ENCODE results near the gene PTPN1. TPM values are rescaled to one million over a fixed set of nuclear protein-coding genes. Genes with fewer than 3 reads are reported as not detected.
A peak's percentile ranks its signal among the peaks of the same experiment; 100 is the strongest.

Gene PTPN1
- total RNA-seq, 1 experiment from 2014 or later: 30.8 TPM

- TF ChIP-seq, protein P1, sequence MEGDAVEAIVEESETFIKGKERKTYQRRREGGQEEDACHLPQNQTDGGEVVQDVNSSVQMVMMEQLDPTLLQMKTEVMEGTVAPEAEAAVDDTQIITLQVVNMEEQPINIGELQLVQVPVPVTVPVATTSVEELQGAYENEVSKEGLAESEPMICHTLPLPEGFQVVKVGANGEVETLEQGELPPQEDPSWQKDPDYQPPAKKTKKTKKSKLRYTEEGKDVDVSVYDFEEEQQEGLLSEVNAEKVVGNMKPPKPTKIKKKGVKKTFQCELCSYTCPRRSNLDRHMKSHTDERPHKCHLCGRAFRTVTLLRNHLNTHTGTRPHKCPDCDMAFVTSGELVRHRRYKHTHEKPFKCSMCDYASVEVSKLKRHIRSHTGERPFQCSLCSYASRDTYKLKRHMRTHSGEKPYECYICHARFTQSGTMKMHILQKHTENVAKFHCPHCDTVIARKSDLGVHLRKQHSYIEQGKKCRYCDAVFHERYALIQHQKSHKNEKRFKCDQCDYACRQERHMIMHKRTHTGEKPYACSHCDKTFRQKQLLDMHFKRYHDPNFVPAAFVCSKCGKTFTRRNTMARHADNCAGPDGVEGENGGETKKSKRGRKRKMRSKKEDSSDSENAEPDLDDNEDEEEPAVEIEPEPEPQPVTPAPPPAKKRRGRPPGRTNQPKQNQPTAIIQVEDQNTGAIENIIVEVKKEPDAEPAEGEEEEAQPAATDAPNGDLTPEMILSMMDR (conservative IDR thresholded peaks at IDR 0.05): no peak
Measured at GRCh38 chr20:50543326-50543725, 33.1 kb downstream of the PTPN1 start.

More at GRCh38 chr20:50543326-50543725, 33.1 kb downstream of the PTPN1 start:
- no peak overlapping the region for H2BK5ac ChIP-seq (ENCODE audit: insufficient read length, low read length)
- no peak overlapping the region for H2AK5ac ChIP-seq (ENCODE audit: insufficient read length, low read length)
- no peaks in the 10 kb centered on the region for H4K20me1 ChIP-seq (ENCODE audit: control insufficient read depth, insufficient read depth, insufficient read length)
- Mint-ChIP-seq H3K4me3 (no peak overlapping the region), H3K9me3 (no peaks in the 10 kb centered on the region; a peak in 1 of 5 replicates), H3K36me3 (ENCODE audit: insufficient read depth in 1 of 3, low read depth in 3 of 3) (no peaks in the 10 kb centered on the region; a peak in 1 of 7 replicates), H3K4me1 (peaks cover 9 to 14% of the 10 kb centered on the region in 2 experiments), H3K27ac (peak overlapping the region in 1 of 3 experiments; percentile 4; a peak in 1 of 7 replicates), H3K27me3 (ENCODE audit: low read depth) (no peaks in the 10 kb centered on the region)
- no peak overlapping the region for H3K14ac ChIP-seq (ENCODE audit: insufficient read depth, low read length)
- H4K91ac ChIP-seq (ENCODE audit: insufficient read length, low read depth, low read length): no peak overlapping the region
- WGBS (ENCODE audit: extremely low coverage, insufficient read length, low lambda C conversion rate): no CpG with 5 or more reads among the region's 5 CpGs
- H3K4me1 ChIP-seq (ENCODE audit: insufficient read depth, low read length): no peaks in the 10 kb centered on the region
- H3K56ac ChIP-seq (ENCODE audit: insufficient read length, low read depth, low read length): no peak overlapping the region
- H3K79me1 ChIP-seq (ENCODE audit: insufficient read depth, low read depth, low read length, poor library complexity, severe bottlenecking): no peaks in the 10 kb centered on the region
- no peak overlapping the region for H2AFZ ChIP-seq (ENCODE audit: low read length)
- no peak overlapping the region for H3K23ac ChIP-seq (ENCODE audit: insufficient read length, low read depth, low read length)
- no peaks in the 10 kb centered on the region for H3K27me3 ChIP-seq (ENCODE audit: insufficient read depth, low read length)
- no peak for DNase-seq
- H3K23me2 ChIP-seq (ENCODE audit: insufficient read length, low read depth, low read length, poor library complexity, severe bottlenecking): no peaks in the 10 kb centered on the region
- H3K4ac ChIP-seq (ENCODE audit: low read depth, low read length): no peak overlapping the region
- no peaks in the 10 kb centered on the region for H3K9me3 ChIP-seq (ENCODE audit: control insufficient read depth, low read depth, low read length)
- no peak overlapping the region for H3K9ac ChIP-seq (ENCODE audit: extremely low read depth, insufficient read length, low read length)
- no peaks in the 10 kb centered on the region for H3K79me2 ChIP-seq (ENCODE audit: insufficient read depth, low read length)
- H4K5ac ChIP-seq (ENCODE audit: insufficient read length, low read depth, low read length): no peak overlapping the region
- no peak overlapping the region for H2BK15ac ChIP-seq (ENCODE audit: low read depth, low read length)
- no peak overlapping the region for H2BK12ac ChIP-seq (ENCODE audit: insufficient read length, low read depth, low read length)
- no peak overlapping the region for H3K27ac ChIP-seq (ENCODE audit: insufficient read length, low read depth, low read length)
- H3K4me2 ChIP-seq (ENCODE audit: insufficient read depth, insufficient read length, low read length): no peak overlapping the region
- H2BK120ac ChIP-seq (ENCODE audit: low read depth, low read length, poor library complexity, severe bottlenecking): no peak overlapping the region
- no peak overlapping the region for H2BK20ac ChIP-seq (ENCODE audit: low read depth, low read length, poor library complexity, severe bottlenecking)
- no peak overlapping the region for H4K8ac ChIP-seq (replicated peaks; ENCODE audit: insufficient read length, low read depth, low read length)
- no peak overlapping the region for H3T11ph ChIP-seq (ENCODE audit: low read length)
- no peak overlapping the region for H3K18ac ChIP-seq (ENCODE audit: insufficient read length, low read depth, low read length)
